Non-pigmented ciliary epithelial cell (primary cell): ENCODE measurements around the gene FMO3.

Experiments
- DNase-seq: peaks from one replicate; pipeline ENCODE4 v3.0.0-alpha.2; 2010; ENCODE audit warnings: low read depth

The FMO3 gene

DNA sequence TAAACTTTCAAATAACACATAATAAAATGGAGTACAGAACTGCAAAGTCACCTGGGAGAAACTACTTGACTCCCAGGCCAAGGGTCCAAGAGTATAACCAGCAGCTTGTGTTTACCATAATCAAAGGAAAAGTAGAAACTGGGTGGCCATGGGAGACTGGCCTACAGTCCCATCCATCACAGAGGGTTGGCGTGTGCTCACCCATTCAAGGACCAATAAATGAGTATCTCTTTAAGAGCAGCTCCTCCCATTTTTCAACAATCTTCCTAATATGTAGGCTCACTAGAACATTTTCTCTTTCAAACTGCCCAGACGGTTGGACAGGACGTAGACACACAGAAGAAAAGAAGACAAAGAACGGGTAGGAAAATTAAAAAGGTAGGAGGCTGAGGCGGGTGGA lies at the start of gene FMO3:
TSS of gene FMO3 (plus strand) at position 302 of the 400 bp plus-strand sequence. CDS start 1,754 bp downstream, outside the sequence.
- no peak for DNase-seq

DNA sequence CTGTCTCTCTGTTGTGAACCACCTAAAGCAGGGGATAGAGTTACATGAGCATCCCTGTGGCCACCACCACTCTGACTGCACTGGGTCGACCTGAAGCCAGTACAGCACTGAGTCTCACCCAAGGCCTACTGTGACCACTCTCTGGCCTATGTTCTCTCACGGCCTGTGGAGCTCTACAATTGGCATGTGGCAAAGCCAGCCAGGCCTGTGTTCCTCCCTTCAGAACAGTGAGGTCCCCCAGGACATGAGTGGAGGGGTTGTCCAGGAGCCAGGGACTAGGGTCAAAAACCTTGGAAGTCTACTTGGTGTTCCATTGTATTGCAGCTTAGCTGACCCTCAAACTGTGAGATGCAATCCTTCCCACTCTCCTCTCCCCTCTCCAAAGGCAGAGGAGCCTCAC lies 42.7 kb upstream of the FMO3 start:
- no peak for DNase-seq

DNA sequence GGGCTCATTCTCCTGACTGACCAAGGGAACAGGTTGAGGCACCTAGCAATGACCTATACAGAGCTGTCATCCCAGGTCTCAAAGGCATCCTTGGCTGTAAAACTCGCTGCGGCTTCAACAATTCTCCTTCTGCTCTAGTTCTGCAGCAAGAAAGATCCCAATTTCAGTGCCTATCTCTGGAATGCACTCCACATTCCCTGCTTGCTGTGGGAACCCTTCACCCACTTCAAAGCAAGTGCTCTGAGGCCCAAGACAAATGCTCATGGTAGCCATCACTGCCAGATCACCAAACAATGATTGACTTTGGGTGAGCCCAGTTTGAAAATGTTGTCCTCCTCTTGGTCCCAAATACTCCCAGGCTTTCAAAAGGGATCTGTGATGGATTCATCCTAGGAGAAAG lies 37.7 kb upstream of the FMO3 start:
- no peak for DNase-seq

DNA sequence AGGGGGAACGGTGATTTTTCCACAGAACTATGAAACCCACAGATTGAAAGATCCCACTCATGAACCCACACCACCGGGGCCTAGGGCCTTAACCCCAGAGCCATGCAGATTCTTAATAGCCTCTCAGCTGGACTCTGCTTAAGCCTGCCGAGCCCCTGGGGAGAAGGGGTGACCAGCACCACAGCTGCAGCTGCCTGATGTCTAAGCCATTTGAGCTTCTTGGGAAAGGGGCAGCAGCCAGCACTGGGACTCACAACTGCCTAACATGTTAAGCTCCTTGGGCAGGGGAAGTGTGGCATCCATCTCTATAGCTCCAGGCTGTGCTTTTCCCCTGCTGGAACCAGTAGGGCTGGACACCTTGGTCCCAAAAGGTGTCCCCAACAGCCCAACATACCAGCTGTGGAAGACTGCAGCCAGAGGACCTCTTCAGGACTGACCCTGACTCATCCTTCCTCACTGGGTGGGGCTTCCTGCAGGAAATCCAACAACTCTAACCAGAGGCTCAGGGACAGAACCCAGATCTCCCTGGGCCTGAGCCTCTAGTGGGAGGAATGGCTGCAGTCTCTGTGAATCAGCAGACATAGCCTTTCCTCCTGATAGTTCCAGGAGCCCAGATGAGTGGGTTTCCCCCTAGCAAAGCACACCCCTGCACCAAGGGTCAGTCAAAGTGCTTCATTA lies 34.6 kb upstream of the FMO3 start:
- no peak for DNase-seq

DNA sequence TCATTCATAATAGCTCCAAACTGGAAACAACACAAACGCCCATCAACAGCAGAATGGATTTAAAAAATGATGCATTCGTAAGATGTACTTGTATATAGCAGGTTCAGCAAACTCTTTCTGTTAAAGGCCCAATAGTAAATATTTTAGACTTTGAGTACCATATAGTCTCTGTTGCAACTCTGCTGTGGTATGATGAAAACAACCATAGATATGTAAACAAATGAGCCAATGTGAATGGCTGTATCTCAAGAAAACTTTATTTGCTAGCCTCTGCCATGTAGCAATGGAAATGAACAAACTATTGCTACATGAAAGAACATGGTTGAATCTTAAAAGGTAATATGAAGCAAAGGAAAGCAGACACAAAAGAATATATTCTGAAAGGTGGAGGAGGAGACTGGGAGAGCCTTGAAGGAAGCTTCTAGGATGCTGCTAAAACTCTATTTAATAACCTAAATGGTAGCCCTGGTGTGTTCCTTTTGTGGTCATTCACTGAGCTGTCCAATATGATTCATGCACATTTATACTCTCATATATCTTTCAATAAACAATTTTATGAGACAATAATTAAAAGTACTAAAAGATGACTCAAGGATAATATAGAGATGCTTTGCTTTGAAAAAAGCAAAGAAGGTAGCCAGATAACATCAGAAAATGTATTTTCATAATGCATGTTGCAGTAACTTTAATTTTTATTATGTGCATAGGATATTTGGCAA lies 29.1 kb upstream of the FMO3 start:
- no peak for DNase-seq

DNA sequence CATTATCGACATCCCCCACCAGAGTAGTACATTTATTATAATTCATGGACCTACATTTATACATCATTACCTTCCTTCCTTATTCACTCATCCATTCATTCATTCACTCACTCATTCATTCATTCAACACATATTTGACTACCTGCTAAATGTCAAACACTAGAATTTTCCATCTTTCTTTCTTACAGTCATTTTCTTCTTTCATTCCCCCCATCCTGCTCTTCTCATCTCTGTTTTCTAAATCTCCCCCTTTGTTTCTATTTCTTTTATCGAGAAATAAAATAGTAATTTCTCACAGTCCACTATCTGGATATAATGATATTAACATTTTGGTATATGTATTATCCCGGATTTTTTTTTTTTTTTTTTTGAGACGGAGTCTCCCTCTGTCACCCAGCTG lies 27.8 kb upstream of the FMO3 start:
- no peak for DNase-seq

DNA sequence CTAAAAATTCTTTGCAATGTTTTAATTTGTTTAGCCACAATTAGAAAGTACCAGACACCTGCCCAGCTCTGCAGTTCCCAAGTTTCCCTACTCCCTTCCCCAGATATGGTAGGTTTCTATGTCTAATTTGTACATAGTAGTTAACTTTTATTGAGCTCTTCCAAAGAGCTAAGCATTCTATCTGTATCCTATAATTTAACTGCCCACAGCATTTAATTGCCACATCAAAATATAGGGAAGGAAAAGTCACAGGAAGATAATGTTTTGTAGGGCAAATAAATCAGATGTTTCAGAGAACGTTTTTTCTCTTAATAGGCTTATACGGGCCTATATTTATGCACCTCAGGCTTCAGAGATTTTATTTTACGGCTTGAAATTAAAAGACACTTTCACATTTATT lies 15.7 kb upstream of the FMO3 start:
- DNase-seq: no peak

DNA sequence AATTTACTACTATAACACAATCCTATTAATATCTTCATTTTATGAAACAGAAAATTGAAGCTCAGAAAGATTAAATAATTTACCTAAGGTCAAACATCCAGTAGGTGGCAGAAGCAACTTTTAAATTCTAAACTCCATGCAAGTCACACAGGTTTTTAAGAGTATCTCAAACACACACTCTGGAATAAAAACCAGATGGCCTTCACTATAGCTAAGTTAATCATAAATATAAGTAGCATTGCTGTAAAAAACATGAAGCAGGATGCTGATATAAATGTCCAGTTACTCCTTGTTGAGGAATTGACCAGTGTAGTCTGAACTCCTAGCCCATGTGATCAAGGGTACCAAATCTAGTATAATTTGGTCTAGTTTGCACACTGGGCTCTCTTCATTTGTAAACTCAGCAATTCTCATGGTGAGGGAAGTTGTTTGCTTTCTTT lies 9.4 kb upstream of the FMO3 start:
- peak; percentile 18 for DNase-seq

DNA sequence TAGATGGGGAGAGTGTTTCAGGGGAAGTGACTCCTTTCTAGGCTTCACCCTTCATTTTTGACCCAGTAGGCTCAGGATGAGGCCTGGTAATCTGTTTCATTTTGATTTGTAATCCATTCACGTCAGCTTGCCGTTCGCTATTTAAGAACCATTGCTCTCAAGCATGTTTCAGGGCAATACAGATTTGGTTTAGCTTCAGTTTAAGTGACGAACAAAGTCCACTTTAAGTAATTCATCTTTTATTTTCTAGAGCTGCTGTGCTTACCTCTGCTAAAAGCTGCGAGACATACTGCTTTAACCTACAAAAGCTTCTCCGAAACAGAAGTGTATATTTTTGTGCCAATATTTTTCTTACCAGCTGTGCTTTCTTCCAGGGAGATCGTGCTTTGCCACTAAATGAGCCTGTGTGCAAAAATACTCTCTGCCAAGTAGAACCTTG lies 8.9 kb upstream of the FMO3 start:
- DNase-seq: no peak

DNA sequence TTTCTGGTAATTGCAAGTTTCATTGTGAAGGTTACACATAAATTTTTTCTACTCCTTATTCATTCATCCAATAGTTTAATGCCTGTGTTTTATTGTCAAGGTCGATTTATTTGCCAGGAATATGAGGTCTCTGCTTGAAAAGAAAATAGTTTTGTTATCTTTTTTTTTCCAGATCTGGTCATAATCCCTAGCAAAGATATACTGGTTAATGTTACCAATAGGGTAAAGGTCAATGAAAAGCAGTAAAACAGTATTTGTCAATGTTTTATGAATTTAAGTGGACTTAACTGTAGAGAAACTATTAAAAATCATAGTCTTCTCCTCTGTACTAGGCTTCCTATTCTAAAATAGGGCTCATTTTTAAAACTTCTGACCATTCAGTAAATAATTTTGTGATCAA lies 8.1 kb upstream of the FMO3 start:
- DNase-seq: no peak

DNA sequence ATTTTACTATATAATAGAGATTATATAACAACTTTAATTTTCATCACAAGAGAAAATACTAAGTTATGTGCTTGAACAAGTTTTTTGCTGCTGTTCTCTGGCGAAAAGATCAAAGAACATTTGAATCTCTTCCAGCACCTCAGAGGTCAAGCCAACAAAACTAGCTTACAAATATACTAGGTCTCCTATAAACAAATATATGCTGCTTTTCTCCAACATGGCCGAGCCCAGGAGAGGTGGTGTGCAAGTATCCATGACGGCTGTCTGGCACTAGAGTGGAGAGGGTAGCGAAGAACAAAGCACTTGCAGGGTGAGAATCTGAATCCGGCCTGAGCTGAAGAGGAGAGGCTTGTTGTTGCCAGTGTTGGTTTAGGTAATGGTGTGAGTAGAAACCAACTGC lies 7.5 kb upstream of the FMO3 start:
- DNase-seq: no peak

DNA sequence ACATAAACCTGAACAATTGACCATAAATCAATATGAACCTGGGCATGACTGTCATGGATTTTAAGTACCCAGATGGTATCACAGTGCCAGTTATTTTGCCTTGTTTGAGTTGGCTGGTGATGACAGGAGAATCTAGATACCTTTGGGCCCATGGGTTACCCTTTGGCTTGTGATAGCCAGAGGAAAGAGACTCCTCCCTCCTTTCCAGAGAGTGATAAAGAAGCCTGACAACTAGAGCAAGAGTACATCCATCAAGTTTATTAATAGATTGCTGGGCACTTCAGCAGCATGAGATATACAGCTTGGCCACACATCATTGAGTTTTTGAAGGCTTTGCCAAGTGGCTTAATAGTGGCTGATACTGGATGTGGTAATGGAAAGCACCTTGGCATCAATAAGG lies 6.6 kb upstream of the FMO3 start:
- no peak for DNase-seq

DNA sequence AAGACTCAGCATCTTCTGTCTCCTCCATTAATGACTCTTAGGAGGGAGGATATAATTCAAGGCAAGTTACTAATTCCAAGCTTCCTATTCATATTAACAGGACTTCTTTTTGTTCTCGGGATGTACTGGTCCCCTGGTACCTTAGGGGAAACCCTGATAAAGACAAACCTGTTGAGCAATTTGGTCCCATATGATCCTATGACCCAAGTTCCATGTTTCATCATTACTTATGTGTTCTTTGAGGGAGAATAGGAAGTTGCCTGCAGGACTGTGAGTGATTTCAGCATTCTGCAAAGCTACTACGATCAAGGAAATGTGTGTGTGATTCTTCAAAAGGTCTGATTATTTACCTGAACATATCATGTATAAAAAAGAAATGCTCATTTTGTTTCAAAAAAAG lies 5.8 kb upstream of the FMO3 start:
- DNase-seq: no peak

DNA sequence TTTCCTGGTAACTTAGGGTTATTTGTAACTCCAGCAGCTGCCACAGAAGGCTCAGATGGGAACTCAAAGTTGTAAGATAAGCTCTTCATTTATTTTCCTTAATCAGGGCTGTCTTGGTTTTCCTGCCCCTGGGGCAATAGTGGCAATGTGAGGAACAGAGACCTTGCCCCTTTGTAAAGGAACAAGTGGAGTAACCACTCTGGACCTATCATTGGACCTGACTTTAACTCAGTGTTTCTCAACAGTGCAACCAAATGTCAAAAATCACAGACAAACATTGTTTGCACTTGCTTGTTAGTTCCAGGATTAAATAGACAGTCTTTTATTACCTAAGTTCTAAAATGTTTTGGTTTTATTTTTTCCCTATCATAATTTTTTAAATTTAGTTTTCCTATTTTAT lies 2.8 kb upstream of the FMO3 start:
- DNase-seq: no peak

DNA sequence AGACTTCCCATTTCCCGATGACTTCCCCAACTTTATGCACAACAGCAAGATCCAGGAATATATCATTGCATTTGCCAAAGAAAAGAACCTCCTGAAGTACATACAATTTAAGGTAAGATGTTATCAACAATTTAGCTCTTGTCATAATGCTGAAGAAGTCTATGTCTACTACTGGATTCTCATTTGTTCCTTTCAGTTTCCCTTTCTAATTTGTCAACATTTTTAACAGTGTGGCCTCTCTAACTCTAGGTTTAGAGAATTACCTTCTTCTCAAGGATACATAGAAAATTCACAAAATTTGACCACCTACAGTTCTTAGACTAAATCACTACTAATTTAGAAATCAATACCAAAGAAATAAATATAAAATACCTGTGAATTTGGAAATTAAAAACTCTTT lies 13.2 kb downstream of the FMO3 start:
- DNase-seq: no peak

DNA sequence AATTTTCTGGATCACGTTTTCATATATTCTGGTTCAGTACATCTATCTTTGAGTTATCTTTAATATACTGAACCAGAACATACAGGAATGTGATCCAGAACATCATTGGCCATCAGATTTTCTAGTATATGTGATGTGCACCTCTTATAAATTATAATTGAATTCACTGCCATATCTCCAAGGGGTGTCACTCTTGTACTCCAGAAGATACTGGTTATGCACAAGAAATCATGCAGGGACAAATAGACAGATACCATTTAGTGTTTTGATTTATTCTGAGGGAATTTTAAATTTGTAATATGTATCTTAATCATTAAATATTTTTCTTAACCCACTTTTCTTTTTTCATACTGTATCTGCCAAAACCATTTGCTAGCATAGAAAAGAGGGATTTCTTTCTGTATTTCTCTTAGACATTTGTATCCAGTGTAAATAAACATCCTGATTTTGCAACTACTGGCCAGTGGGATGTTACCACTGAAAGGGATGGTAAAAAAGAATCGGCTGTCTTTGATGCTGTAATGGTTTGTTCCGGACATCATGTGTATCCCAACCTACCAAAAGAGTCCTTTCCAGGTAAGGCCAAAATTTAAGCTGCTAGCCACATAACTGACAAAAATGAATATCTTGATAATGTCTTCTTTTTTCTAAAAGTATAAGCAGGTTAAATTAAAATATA lies 16.7 kb downstream of the FMO3 start:
- DNase-seq: no peak

DNA sequence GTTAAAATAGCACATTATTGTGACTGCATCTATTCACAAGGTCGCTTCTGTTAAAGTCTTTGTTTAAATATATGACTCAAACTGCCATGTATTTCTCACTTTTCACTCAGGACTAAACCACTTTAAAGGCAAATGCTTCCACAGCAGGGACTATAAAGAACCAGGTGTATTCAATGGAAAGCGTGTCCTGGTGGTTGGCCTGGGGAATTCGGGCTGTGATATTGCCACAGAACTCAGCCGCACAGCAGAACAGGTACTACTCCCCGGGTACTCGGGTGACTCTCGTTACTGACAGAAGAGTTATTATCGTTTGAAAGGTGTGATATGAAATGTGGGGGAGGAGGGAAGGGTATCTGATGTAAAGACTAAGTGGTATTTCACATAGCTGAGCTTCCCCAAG lies 17.3 kb downstream of the FMO3 start:
- no peak for DNase-seq

DNA sequence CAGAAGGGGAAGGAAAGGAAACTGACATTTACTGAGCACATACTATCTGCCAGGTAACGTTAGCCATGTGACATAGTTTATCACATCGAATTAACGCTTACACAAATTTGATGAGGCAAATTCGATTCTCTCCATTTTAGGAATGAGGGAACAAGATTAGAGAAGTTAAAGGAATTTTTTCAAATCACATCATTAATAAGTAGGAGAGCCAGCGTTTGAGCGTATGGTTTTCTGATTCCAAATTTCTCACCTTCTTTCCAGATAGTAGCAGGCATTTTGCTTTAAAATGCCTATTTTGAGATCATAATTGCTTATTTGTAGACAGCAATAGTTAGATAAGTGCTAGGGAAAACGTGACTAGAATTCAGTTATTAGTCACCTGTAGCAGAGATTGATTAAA lies 19.3 kb downstream of the FMO3 start:
- no peak for DNase-seq

DNA sequence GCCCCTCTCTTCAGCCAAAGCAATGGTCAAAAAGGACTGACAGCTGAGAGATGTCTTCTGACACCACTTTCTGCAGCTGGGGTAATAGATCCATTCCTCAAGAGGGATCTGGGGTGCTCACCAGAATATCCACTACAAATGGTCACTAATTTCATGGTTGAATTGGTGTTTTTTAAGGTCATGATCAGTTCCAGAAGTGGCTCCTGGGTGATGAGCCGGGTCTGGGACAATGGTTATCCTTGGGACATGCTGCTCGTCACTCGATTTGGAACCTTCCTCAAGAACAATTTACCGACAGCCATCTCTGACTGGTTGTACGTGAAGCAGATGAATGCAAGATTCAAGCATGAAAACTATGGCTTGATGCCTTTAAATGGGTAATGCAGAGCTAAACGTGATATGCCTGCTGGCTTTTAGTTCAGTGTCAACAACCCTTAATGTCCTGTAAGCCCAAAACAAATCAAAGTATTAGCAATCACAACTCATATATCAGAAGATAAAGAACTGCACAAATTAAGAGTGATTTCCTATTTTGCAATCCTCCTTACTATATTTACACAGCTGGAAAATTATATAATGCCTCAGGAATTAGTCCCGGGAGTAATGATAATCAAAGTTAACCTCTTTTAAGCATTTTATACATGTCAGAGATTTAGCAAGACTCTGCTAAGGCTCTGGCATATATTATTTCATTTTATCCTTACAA lies 20.1 kb downstream of the FMO3 start:
- no peak for DNase-seq

DNA sequence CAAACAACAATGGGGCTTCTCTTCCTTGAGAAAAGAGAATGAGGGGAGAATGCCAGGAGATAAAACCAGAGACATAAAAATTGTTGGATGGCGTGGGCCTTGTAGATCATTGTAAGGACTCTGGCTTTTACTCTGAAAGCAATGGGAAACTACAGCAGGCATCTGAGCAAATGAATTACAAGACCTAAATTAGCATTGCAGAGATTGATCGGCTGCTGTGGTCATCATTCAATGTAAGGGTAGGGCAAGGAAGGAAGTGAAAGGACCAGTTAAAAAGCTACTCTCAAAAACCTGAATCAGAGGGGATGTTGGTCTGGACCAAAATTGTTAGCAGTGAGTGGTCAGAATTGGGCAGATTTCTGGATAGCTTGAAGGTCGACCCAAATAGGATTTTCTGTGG lies 21.4 kb downstream of the FMO3 start:
- no peak for DNase-seq

DNA sequence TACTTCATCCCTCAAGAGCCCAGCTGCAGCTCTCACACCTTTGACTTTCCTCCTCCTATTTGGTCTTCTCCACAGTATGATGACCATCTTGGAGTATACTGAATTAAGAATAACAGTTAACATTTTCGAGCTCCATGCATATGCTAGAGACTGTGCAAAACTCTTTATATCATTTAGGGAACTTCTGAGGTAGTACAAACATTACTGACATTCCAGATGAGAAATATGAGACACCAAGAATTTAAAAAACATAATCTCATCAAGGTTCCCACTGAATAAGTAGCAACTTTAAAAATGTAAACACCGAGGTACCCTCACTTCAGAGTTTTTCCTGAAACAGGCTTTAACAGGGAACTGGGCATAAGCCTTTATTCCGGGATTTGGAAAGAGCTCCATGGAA lies 22.7 kb downstream of the FMO3 start:
- no peak for DNase-seq

DNA sequence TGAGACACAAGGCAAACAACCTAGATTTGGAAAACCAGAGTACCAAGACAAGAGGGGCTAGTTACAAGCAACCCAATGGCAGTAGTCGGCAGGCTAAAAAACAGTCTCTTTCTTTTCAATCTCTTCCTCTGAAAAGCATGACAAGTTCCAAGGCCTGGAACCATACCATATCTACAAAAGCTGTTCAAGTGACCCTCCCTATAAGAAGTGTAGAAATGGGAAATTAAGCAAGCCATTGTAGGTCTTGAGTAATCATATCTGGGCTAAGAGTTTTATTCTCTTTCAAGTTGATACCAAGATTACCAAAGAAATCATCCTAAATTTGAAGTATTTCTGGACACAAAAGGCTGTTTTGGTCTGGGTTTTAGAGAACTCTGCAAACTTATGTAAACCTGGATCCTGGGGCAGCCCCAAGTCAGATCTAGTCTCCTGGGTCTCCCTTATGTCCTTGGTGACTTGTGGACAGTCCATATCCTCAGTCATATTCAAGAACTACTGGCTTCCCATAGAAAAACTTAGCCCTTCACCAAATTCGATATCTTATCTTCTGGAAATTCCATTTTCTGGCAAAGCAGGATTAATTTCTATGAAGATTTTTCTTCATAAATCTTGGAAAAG lies 24.7 kb downstream of the FMO3 start:
- no peak for DNase-seq
